Chondrocyte (in vitro differentiated cells): ENCODE data around the gene CUL4A. TPM values are rescaled to one million over a fixed set of nuclear protein-coding genes. Genes with fewer than 3 reads are reported as not detected.
A peak's percentile ranks its signal among the peaks of the same experiment; 100 is the strongest.

Experiments
- DNase-seq: peaks from one replicate; pipeline ENCODE4 v3.0.0; 2021; ENCODE audit warnings: mixed read lengths, low spot score
- H3K27ac Mint-ChIP-seq: one replicate; pipeline ENCODE4 v1.8.0; 2021; ENCODE audit warnings: mild to moderate bottlenecking, moderate library complexity, mixed read lengths; ENCODE audit not compliant: unreplicated experiment
- H3K27me3 Mint-ChIP-seq: 2 replicates; pipeline ENCODE4 v1.8.0; 2021; ENCODE audit warnings: low read depth, mixed read lengths
- H3K36me3 Mint-ChIP-seq: 2 replicates; pipeline ENCODE4 v1.8.0; 2021; ENCODE audit warnings: low read depth, mixed read lengths
- H3K4me1 Mint-ChIP-seq: 2 replicates; pipeline ENCODE4 v1.8.0; 2021; ENCODE audit warnings: low read depth, mild to moderate bottlenecking, mixed read lengths
- H3K4me3 Mint-ChIP-seq: one replicate; pipeline ENCODE4 v1.8.0; 2021; ENCODE audit warnings: mild to moderate bottlenecking, moderate library complexity, mixed read lengths; ENCODE audit not compliant: unreplicated experiment
- H3K9me3 Mint-ChIP-seq: 2 replicates; pipeline ENCODE4 v1.8.0; 2021; ENCODE audit warnings: low read depth, mixed read lengths
- total RNA-seq: library from RNA; stranded (reverse); gene quantifications from 3 replicates; pipeline ENCODE4 v1.2.1, GENCODE V29; 2021
- TF ChIP-seq, protein P1 (sequence below): fragments of 200-600 bp; sonication (generic); IDR thresholded peaks from 2 replicates; pipeline ENCODE4 v1.5.0; 2021; ENCODE audit warnings: antibody characterized with exemption, mild to moderate bottlenecking, moderate library complexity

Gene CUL4A
- total RNA-seq, 1 donor from 2014 or later: 64.6 TPM

DNA sequence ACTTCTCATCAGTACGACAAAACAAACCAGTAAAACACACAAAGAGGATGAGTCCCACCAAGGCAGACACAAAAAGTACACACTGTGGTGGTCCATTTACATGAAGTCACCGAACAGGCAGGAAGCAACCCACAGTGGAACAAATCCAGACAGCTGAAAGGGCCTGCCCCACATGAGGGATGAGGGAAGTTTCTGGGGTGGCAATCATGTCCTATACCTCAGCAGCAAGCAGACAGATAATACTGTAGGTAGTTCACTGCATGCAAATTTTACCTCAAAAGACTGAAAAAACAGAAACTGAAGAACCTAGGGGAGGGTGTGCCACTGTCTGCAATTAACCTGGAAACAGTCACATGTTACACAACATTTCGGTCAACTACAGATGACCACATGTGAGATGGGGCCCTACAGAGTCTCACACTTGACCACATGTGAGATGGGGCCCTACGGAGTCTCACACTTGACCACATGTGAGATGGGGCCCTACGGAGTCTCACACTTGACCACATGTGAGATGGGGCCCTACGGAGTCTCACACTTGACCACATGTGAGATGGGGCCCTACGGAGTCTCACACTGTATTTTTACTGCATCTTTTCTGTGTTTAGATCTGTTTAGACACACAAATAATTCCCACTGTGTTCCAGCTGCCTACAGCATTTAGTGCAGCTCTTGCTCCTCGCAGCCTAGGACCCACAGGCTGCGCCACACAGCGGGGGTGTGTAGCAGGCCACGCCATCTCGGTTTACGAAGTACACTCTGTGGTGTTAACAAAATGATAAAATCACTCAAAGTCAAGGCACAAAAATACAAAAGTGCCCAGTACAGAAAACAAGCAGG, 23.1 kb upstream of the CUL4A start:
- TF ChIP-seq, protein P1, sequence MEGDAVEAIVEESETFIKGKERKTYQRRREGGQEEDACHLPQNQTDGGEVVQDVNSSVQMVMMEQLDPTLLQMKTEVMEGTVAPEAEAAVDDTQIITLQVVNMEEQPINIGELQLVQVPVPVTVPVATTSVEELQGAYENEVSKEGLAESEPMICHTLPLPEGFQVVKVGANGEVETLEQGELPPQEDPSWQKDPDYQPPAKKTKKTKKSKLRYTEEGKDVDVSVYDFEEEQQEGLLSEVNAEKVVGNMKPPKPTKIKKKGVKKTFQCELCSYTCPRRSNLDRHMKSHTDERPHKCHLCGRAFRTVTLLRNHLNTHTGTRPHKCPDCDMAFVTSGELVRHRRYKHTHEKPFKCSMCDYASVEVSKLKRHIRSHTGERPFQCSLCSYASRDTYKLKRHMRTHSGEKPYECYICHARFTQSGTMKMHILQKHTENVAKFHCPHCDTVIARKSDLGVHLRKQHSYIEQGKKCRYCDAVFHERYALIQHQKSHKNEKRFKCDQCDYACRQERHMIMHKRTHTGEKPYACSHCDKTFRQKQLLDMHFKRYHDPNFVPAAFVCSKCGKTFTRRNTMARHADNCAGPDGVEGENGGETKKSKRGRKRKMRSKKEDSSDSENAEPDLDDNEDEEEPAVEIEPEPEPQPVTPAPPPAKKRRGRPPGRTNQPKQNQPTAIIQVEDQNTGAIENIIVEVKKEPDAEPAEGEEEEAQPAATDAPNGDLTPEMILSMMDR: no peak
- Mint-ChIP-seq H3K27me3 (no peaks in the 10 kb centered on the region), H3K36me3 (peaks cover 22% of the 10 kb centered on the region), H3K9me3 (no peaks in the 10 kb centered on the region), H3K4me3 (no peak overlapping the region), H3K4me1 (peaks cover 46% of the 10 kb centered on the region), H3K27ac (peak overlapping the region; percentile 98)
- DNase-seq: no peak

DNA sequence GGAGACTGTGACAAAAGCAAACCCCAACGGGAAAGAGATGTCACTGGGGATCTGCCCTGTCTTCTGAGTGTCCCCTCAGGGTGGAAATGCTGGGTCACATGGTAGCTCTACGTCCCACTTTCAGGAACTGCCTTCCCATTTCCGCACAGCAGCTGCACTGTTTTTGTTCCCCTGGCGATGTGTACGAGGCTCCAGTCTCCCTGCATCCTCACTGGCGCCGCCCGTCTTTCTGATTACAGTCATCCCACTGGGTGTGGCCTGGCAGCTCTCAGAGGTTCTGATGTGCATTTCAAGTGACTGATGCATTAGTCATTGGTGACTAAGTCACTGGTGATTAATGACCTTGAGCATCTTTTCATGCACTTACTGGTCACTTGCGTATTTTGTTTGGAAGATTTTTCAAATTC, 22.1 kb upstream of the CUL4A start:
- TF ChIP-seq, protein P1: peak; percentile 45
- H3K4me1 Mint-ChIP-seq: peaks cover 41% of the 10 kb centered on the region
- H3K4me3 Mint-ChIP-seq: peak overlapping the region; percentile 63
- no peaks in the 10 kb centered on the region for H3K27me3 Mint-ChIP-seq
- peaks cover 22% of the 10 kb centered on the region for H3K36me3 Mint-ChIP-seq
- peak overlapping the region; percentile 98 for H3K27ac Mint-ChIP-seq
- no peak for DNase-seq
- no peaks in the 10 kb centered on the region for H3K9me3 Mint-ChIP-seq

DNA sequence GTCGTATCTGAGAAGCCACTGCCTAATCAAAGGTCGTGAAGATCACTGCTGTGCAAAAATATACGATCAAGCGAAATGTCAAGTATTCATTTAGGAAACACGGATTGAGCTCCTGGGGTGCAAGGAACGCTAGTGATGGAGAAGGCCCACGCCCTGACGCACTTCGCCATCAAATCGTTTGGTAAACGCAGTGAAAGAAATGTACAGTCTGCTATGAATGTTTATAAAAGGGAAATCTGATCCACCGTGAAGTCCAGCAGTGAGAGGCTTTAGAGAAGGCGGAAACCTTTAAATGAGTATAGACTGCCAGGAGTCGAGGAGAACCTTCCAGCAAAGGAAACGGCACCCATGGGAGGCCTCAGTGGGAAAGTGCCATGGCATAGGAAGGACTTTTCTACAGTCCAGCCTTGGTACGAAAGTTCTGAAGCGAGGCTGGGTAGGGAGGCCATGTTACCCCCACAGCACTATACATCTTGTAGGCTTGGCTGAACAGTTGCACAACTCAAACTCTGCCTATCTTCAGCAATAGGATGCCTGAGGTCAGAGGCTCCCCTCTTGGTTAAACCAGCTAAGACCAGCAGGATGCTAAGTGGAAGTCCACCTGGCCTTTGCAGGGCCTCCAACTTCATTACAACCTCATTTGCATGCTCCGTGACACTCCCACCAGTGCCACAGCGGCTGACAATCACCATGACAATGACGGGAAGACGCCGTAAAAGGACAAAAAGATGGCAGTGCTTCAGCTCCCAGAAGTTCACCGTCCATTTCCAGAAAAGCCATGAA, 21.3 kb upstream of the CUL4A start:
- no peaks in the 10 kb centered on the region for H3K27me3 Mint-ChIP-seq
- no peak for DNase-seq
- TF ChIP-seq, protein P1: no peak
- H3K27ac Mint-ChIP-seq: peak overlapping the region; percentile 98
- H3K36me3 Mint-ChIP-seq: peaks cover 19% of the 10 kb centered on the region
- H3K4me3 Mint-ChIP-seq: peak overlapping the region; percentile 63
- no peaks in the 10 kb centered on the region for H3K9me3 Mint-ChIP-seq
- H3K4me1 Mint-ChIP-seq: peaks cover 46% of the 10 kb centered on the region

GRCh38 chr13:113190181-113190580, 19.2 kb upstream of the CUL4A start:
- peaks cover 38% of the 10 kb centered on the region for H3K4me1 Mint-ChIP-seq
- no peak overlapping the region for H3K4me3 Mint-ChIP-seq
- TF ChIP-seq, protein P1: no peak
- peaks cover 22% of the 10 kb centered on the region for H3K36me3 Mint-ChIP-seq
- H3K27ac Mint-ChIP-seq: no peak overlapping the region
- no peak for DNase-seq
- no peaks in the 10 kb centered on the region for H3K27me3 Mint-ChIP-seq
- no peaks in the 10 kb centered on the region for H3K9me3 Mint-ChIP-seq

DNA sequence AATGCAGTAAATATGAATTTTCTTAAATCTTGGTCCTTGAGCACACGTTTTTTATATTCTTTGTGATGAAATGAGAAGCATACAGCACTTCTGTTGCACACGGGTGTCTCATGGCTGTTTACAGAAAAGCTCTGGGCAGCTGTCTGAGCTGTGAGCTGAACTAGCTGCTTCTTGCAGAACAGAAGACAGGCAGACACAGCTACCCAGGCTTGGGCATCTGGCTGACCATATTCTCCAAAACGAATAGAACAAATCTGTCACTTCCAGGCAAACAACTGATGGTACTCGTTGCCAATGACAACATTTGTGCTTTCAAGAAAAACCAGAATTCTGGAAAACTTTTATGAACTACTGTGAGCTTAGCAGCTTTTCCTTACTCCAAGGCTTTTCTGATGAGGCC, 17.1 kb upstream of the CUL4A start:
- no peaks in the 10 kb centered on the region for H3K9me3 Mint-ChIP-seq
- DNase-seq: no peak
- H3K4me3 Mint-ChIP-seq: no peak overlapping the region
- H3K36me3 Mint-ChIP-seq: peaks cover 33% of the 10 kb centered on the region
- H3K27ac Mint-ChIP-seq: peak overlapping the region; percentile 49
- TF ChIP-seq, protein P1: no peak
- peaks cover 23% of the 10 kb centered on the region for H3K4me1 Mint-ChIP-seq
- no peaks in the 10 kb centered on the region for H3K27me3 Mint-ChIP-seq
